ENCODE results near the gene TMEM131L. TPM values are rescaled to one million over a fixed set of nuclear protein-coding genes. Genes with fewer than 3 reads are reported as not detected.

TMEM131L gene
- polyA plus RNA-seq, 3 donors = 11.2 to 58.3 (median 26.0) TPM

DNA sequence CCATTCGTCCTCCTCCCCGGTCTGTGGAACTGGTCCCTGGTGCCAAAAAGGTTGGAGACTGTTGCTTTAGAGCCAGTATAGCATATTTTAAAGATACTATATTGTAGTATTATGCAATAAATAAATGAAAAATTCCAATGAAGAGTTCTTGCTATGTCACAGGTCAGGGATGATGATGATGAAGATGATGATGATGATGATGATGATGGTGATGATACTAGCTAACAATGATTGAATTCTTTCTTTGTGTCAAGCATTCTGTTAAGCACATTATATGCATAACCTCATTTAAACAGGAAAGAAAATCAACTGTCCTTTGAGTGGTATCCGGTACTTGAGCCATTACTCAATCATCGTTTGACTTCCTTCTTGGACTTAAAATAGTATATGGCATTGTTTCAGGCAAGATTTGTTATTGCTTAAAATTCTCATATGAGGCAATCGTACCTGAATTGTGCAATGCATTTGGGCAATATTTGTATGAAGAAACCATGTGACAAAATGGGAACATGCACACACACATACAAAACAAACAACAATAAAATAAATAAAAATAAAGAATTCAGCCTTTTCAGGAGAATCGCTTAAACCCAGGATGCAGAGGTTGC lies 195.2 kb downstream of the TMEM131L start:
- no peaks in the 10 kb centered on the region for H3K36me3 ChIP-seq (replicated peaks in 1 of 2; ENCODE audit: control insufficient read depth in 1 of 2, insufficient read depth in 2 of 2, low read length in 2 of 2)
- no peaks in the 10 kb centered on the region for H4K20me1 ChIP-seq (ENCODE audit: insufficient read depth, low read length)
- peak overlapping the region; percentile 30 for H3K9ac ChIP-seq (ENCODE audit: insufficient read depth, low read length, poor library complexity, severe bottlenecking)
- H3K4me3 ChIP-seq (replicated peaks in 1 of 3; ENCODE audit: low read depth in 2 of 3, low read length in 3 of 3) = peak overlapping the region in 1 of 3 experiments; percentile 38
- peaks cover 62 to 72% of the 10 kb centered on the region in 2 donors for H3K4me1 ChIP-seq (ENCODE audit: control insufficient read depth in 1 of 2, insufficient read depth in 2 of 2, low read length in 2 of 2)
- Mint-ChIP-seq H3K4me1 (peaks cover 76% of the 10 kb centered on the region), H3K27ac (peak overlapping the region; percentile 94 to 99 (median 96)), H3K36me3 (peaks cover 27 to 43% of the 10 kb centered on the region in 2 donors), H3K27me3 (ENCODE audit: low read depth in 3 of 3) (peaks cover 0 to 5% (median 1%) of the 10 kb centered on the region in 3 donors), H3K4me3 (peak overlapping the region in 1 of 2 donors; percentile 62), H3K9me3 (peaks cover 13 to 29% (median 25%) of the 10 kb centered on the region in 7 donors)
- H3K4me2 ChIP-seq (replicated peaks; ENCODE audit: extremely low read depth, low read length, poor library complexity, severe bottlenecking) = peak overlapping the region; percentile 44
- peaks cover 5 to 13% of the 10 kb centered on the region in 2 donors for H3K9me3 ChIP-seq (replicated peaks in 1 of 2; ENCODE audit: control insufficient read depth in 1 of 2, insufficient read depth in 1 of 2, low read length in 2 of 2)
- peak; percentile 94 to 95 (median 95) for DNase-seq
- peaks cover 40% of the 10 kb centered on the region for H3K79me2 ChIP-seq (ENCODE audit: insufficient read depth, low read length)
- no CpG with 5 or more reads among the region's 6 CpGs for WGBS (ENCODE audit: insufficient coverage)
- no peak overlapping the region for H2AFZ ChIP-seq (ENCODE audit: insufficient read depth, low read depth, low read length, poor library complexity, severe bottlenecking)
- TF ChIP-seq, protein P1, sequence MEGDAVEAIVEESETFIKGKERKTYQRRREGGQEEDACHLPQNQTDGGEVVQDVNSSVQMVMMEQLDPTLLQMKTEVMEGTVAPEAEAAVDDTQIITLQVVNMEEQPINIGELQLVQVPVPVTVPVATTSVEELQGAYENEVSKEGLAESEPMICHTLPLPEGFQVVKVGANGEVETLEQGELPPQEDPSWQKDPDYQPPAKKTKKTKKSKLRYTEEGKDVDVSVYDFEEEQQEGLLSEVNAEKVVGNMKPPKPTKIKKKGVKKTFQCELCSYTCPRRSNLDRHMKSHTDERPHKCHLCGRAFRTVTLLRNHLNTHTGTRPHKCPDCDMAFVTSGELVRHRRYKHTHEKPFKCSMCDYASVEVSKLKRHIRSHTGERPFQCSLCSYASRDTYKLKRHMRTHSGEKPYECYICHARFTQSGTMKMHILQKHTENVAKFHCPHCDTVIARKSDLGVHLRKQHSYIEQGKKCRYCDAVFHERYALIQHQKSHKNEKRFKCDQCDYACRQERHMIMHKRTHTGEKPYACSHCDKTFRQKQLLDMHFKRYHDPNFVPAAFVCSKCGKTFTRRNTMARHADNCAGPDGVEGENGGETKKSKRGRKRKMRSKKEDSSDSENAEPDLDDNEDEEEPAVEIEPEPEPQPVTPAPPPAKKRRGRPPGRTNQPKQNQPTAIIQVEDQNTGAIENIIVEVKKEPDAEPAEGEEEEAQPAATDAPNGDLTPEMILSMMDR (IDR thresholded peaks at IDR 0.05) = no peak
- peak overlapping the region; percentile 82 to 94 for H3K27ac ChIP-seq (ENCODE audit: low read depth in 1 of 2, low read length in 2 of 2)
- no peaks in the 10 kb centered on the region for H3K27me3 ChIP-seq (ENCODE audit: control insufficient read depth in 2 of 2, insufficient read depth in 2 of 2, low read length in 2 of 2)
- intact Hi-C loops (cut with micrococcal nuclease) = no loop called here

DNA sequence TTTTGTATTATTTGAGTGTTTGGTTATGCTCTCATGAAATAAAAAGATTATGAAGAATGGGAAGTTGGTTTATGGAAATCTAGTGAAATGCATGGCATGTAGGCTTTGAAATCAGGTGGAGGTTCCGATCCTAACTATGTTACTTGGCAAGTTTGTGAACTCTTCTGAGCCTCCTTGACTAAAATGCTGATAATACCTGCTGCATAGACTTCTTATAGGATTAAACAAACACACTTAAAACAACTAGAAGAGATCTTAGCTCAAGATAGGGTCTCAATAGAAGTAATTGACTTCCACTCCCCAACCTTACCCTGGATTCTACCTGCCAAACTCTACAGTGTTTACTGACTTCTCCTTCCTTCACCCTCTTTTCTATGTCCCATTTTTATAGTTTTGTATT lies 195.7 kb downstream of the TMEM131L start:
- peaks cover 76% of the 10 kb centered on the region for H3K4me1 Mint-ChIP-seq
- no peaks in the 10 kb centered on the region for H3K36me3 ChIP-seq (replicated peaks in 1 of 2; ENCODE audit: control insufficient read depth in 1 of 2, insufficient read depth in 2 of 2, low read length in 2 of 2)
- H3K27ac Mint-ChIP-seq = peak overlapping the region; percentile 93 to 99 (median 96)
- no peak overlapping the region for H3K4me3 ChIP-seq (replicated peaks in 1 of 3; ENCODE audit: low read depth in 2 of 3, low read length in 3 of 3)
- no peak overlapping the region for H3K4me3 Mint-ChIP-seq
- no peak overlapping the region for H3K4me2 ChIP-seq (replicated peaks; ENCODE audit: extremely low read depth, low read length, poor library complexity, severe bottlenecking)
- TF ChIP-seq, protein P1 (IDR thresholded peaks at IDR 0.05) = no peak
- H3K9me3 ChIP-seq (replicated peaks in 1 of 2; ENCODE audit: control insufficient read depth in 1 of 2, insufficient read depth in 1 of 2, low read length in 2 of 2) = peaks cover 5 to 14% of the 10 kb centered on the region in 2 donors
- H3K4me1 ChIP-seq (ENCODE audit: control insufficient read depth in 1 of 2, insufficient read depth in 2 of 2, low read length in 2 of 2) = peaks cover 56 to 66% of the 10 kb centered on the region in 2 donors
- intact Hi-C loops (cut with micrococcal nuclease) = loop anchor here in 1 of 2 donors (2.0 kb wide), 1 partner anchor 15 kb away; no protein-coding TSS in a partner anchor
- WGBS (ENCODE audit: insufficient coverage) = no CpG with 5 or more reads among the region's 1 CpG
- DNase-seq = no peak
- H3K9me3 Mint-ChIP-seq = peaks cover 15 to 33% (median 30%) of the 10 kb centered on the region in 7 donors
- H2AFZ ChIP-seq (ENCODE audit: insufficient read depth, low read depth, low read length, poor library complexity, severe bottlenecking) = no peak overlapping the region
- H4K20me1 ChIP-seq (ENCODE audit: insufficient read depth, low read length) = no peaks in the 10 kb centered on the region
- no peaks in the 10 kb centered on the region for H3K27me3 ChIP-seq (ENCODE audit: control insufficient read depth in 2 of 2, insufficient read depth in 2 of 2, low read length in 2 of 2)
- peaks cover 32 to 48% of the 10 kb centered on the region in 2 donors for H3K36me3 Mint-ChIP-seq
- peak overlapping the region; percentile 82 to 94 for H3K27ac ChIP-seq (ENCODE audit: low read depth in 1 of 2, low read length in 2 of 2)
- peaks cover 0 to 5% (median 0%) of the 10 kb centered on the region in 3 donors for H3K27me3 Mint-ChIP-seq (ENCODE audit: low read depth in 3 of 3)
- H3K9ac ChIP-seq (ENCODE audit: insufficient read depth, low read length, poor library complexity, severe bottlenecking) = no peak overlapping the region
- peaks cover 37% of the 10 kb centered on the region for H3K79me2 ChIP-seq (ENCODE audit: insufficient read depth, low read length)

All from CD14-positive monocyte (primary cell).